SW 1271 (cell line): ENCODE data around the gene PI3.
"Not testable (repeated sequence)": the region's sequence is repeated elsewhere in the genome, so short reads cannot be mapped to it uniquely, and the experiment has no call there.

Experiments
- DNase-seq, 2 experiments: peaks; one replicate each; lab custom pipeline; 2025; lab: John Stamatoyannopoulos, UW

Gene PI3

GRCh38 chr20:45174434-45175364 lies at the start of gene PI3:
TSS of gene PI3 (plus strand) at chr20:45174902. CDS start at chr20:45174923, 21 bp downstream.
- DNase-seq = no peak

GRCh38 chr20:45128099-45128498 lies 46.6 kb upstream of the PI3 start:
- no peak for DNase-seq

- DNase-seq = no peak
These were observed 37.8 kb upstream of the PI3 start for GRCh38 chr20:45136911-45137310.

- no peak for DNase-seq
These were observed 36.0 kb upstream of the PI3 start for GRCh38 chr20:45138561-45139300.

GRCh38 chr20:45139733-45140375 lies 34.8 kb upstream of the PI3 start:
- not testable (repeated sequence) for DNase-seq

- no peak for DNase-seq
These were observed 33.9 kb upstream of the PI3 start for GRCh38 chr20:45140836-45141235.

- DNase-seq = no peak
These were observed 25.6 kb upstream of the PI3 start for GRCh38 chr20:45149062-45149461.

- DNase-seq = no peak
These were observed 22.3 kb upstream of the PI3 start for GRCh38 chr20:45152405-45152804.

GRCh38 chr20:45153147-45153546 lies 21.6 kb upstream of the PI3 start:
- no peak for DNase-seq

GRCh38 chr20:45153752-45154151 lies 20.9 kb upstream of the PI3 start:
- no peak for DNase-seq

- DNase-seq = no peak
These were observed 20.5 kb upstream of the PI3 start for GRCh38 chr20:45154183-45154582.

- not testable (repeated sequence) for DNase-seq
These were observed 19.9 kb upstream of the PI3 start for GRCh38 chr20:45154794-45155193.

GRCh38 chr20:45156713-45157112 lies 18.0 kb upstream of the PI3 start:
- DNase-seq = no peak

- DNase-seq = no peak
These were observed 16.7 kb upstream of the PI3 start for GRCh38 chr20:45157962-45158361.

GRCh38 chr20:45163083-45163803 lies 11.5 kb upstream of the PI3 start:
- no peak for DNase-seq

- DNase-seq = no peak
These were observed 9.8 kb upstream of the PI3 start for GRCh38 chr20:45164906-45165305.

- DNase-seq = no peak
These were observed 1.2 kb upstream of the PI3 start for GRCh38 chr20:45173522-45173921.

- DNase-seq = no peak
These were observed 2.0 kb downstream of the PI3 start for GRCh38 chr20:45176526-45177267.

- no peak for DNase-seq
These were observed 4.5 kb downstream of the PI3 start for GRCh38 chr20:45179166-45179565.

- no peak for DNase-seq
These were observed 6.9 kb downstream of the PI3 start for GRCh38 chr20:45181639-45182038.

GRCh38 chr20:45183084-45183483 lies 8.4 kb downstream of the PI3 start:
- DNase-seq = no peak
